GM21528 (cell line): ENCODE results near the gene GOLGA8O.
"Not testable (repeated sequence)": the region's sequence is repeated elsewhere in the genome, so short reads cannot be mapped to it uniquely, and the experiment has no call there.

Experiments
- ATAC-seq: cut with Tn5 transposase; IDR thresholded peaks from one replicate; pipeline ENCODE4 v1.9.1; 2021; ENCODE audit warnings: mild to moderate bottlenecking, moderate library complexity; ENCODE audit not compliant: unreplicated experiment, low FRiP score

GOLGA8O gene

GRCh38 chr15:32455534-32455933 lies at the start of gene GOLGA8O:
GOLGA8O (minus strand) TSS chr15:32455634; CDS start chr15:32455536, 98 bp downstream.
- not testable (repeated sequence) for ATAC-seq

GRCh38 chr15:32504152-32504811 lies 48.8 kb upstream of the GOLGA8O start:
- not testable (repeated sequence) for ATAC-seq

- ATAC-seq = not testable (repeated sequence)
These were observed 47.5 kb upstream of the GOLGA8O start for GRCh38 chr15:32502946-32503345.

- ATAC-seq = not testable (repeated sequence)
These were observed 37.3 kb upstream of the GOLGA8O start for GRCh38 chr15:32492768-32493167.

GRCh38 chr15:32486474-32486873 lies 31.0 kb upstream of the GOLGA8O start:
- ATAC-seq = not testable (repeated sequence)

GRCh38 chr15:32483377-32483776 lies 27.9 kb upstream of the GOLGA8O start:
- ATAC-seq = not testable (repeated sequence)

GRCh38 chr15:32481683-32482082 lies 26.2 kb upstream of the GOLGA8O start:
- not testable (repeated sequence) for ATAC-seq

- ATAC-seq = not testable (repeated sequence)
These were observed 12.6 kb upstream of the GOLGA8O start for GRCh38 chr15:32468076-32468475.

- not testable (repeated sequence) for ATAC-seq
These were observed 14.9 kb downstream of the GOLGA8O start for GRCh38 chr15:32440445-32440977.

- not testable (repeated sequence) for ATAC-seq
These were observed 21.1 kb downstream of the GOLGA8O start for GRCh38 chr15:32434102-32434963.

- not testable (repeated sequence) for ATAC-seq
These were observed 27.8 kb downstream of the GOLGA8O start for GRCh38 chr15:32427635-32428034.

- not testable (repeated sequence) for ATAC-seq
These were observed 28.9 kb downstream of the GOLGA8O start for GRCh38 chr15:32426511-32426910.

GRCh38 chr15:32407903-32408302 lies 47.5 kb downstream of the GOLGA8O start:
- ATAC-seq = not testable (repeated sequence)

GRCh38 chr15:32403192-32403591 lies 52.2 kb downstream of the GOLGA8O start, which contains the start of gene GOLGA8K:
GOLGA8K (minus strand) TSS chr15:32403292; CDS start chr15:32403194, 98 bp downstream.
- ATAC-seq = not testable (repeated sequence)

GRCh38 chr15:32396522-32396921 lies 58.9 kb downstream of the GOLGA8O start:
- ATAC-seq = not testable (repeated sequence)
